MM.1S (cell line): Measurements from ENCODE around the gene CACNG5.

Experiments
- DNase-seq: peaks from one replicate; pipeline ENCODE4 v3.0.0-alpha.2; 2015
- H2AFZ ChIP-seq: fragments of 300-600 bp; sonication (generic); 2 replicates; pipeline ENCODE4 v1.6.0; 2016; ENCODE audit warnings: antibody characterized with exemption, low read length
- H3F3A ChIP-seq: fragments of 300-600 bp; sonication (generic); 2 replicates; pipeline ENCODE4 v1.6.1; 2016; ENCODE audit warnings: mild to moderate bottlenecking, antibody characterized with exemption, low read length, moderate library complexity, mixed read lengths; ENCODE audit not compliant: insufficient read depth
- H3K27ac ChIP-seq: fragments of 300-600 bp; sonication (generic); 2 replicates; pipeline ENCODE4 v1.5.1; 2016; ENCODE audit warnings: mild to moderate bottlenecking, low read length
- H3K27me3 ChIP-seq: fragments of 300-600 bp; sonication (generic); replicated peaks from 2 replicates; pipeline ENCODE4 v1.6.0; 2016; ENCODE audit warnings: low read length; ENCODE audit not compliant: insufficient read depth
- H3K36me3 ChIP-seq: fragments of 300-600 bp; sonication (generic); replicated peaks from 2 replicates; pipeline ENCODE4 v1.6.1; 2016; ENCODE audit warnings: mild to moderate bottlenecking, low read length, mixed read lengths; ENCODE audit not compliant: insufficient read depth
- H3K4me1 ChIP-seq: fragments of 300-600 bp; sonication (generic); 2 replicates; pipeline ENCODE4 v1.6.1; 2016; ENCODE audit warnings: low read length, mixed read lengths
- H3K4me2 ChIP-seq: fragments of 300-600 bp; sonication (generic); 2 replicates; pipeline ENCODE4 v1.6.0; 2016; ENCODE audit warnings: low read depth, low read length
- H3K4me3 ChIP-seq: fragments of 300-600 bp; sonication (generic); 2 replicates; pipeline ENCODE4 v1.5.1; 2016; ENCODE audit warnings: low read length, mixed read lengths
- H3K79me2 ChIP-seq: fragments of 300-600 bp; sonication (generic); 2 replicates; pipeline ENCODE4 v1.6.1; 2016; ENCODE audit warnings: mixed run types, low read length, mixed read lengths
- H3K9ac ChIP-seq: fragments of 300-600 bp; sonication (generic); 2 replicates; pipeline ENCODE4 v1.6.1; 2016; ENCODE audit warnings: low read length, mixed read lengths
- H3K9me2 ChIP-seq: fragments of 300-600 bp; sonication (generic); replicated peaks from 2 replicates; pipeline ENCODE4 v1.6.1; 2016; ENCODE audit warnings: mild to moderate bottlenecking, low read length, mixed read lengths; ENCODE audit not compliant: insufficient read depth
- H3K9me3 ChIP-seq: fragments of 300-600 bp; sonication (generic); replicated peaks from 2 replicates; pipeline ENCODE4 v1.6.1; 2016; ENCODE audit warnings: mild to moderate bottlenecking, low read length, mixed read lengths; ENCODE audit not compliant: insufficient read depth
- H4K20me1 ChIP-seq: fragments of 300-600 bp; sonication (generic); 2 replicates; pipeline ENCODE4 v1.6.1; 2016; ENCODE audit warnings: mild to moderate bottlenecking, low read length, moderate library complexity, mixed read lengths; ENCODE audit not compliant: insufficient read depth
- CTCF ChIP-seq: fragments of 300-600 bp; sonication (generic); IDR thresholded peaks from 2 replicates; pipeline ENCODE4 v1.5.1; 2016; ENCODE audit warnings: antibody characterized with exemption, low read length, mixed read lengths
- EZH2 ChIP-seq: fragments of 300-600 bp; sonication (generic); optimal IDR thresholded peaks from 2 replicates; pipeline ENCODE3; 2017; ENCODE audit warnings: low read depth, mild to moderate bottlenecking, antibody characterized with exemption, low read length, mixed read lengths
- EZH2phosphoT487 ChIP-seq: fragments of 300-600 bp; sonication (generic); IDR thresholded peaks from 2 replicates; pipeline ENCODE4 v1.6.1; 2018; ENCODE audit warnings: antibody characterized with exemption, low read length

Gene CACNG5

GRCh38 chr17:66923886-66924285 lies 89.0 kb downstream of the CACNG5 start:
- H3K4me2 ChIP-seq = no peak overlapping the region
- no peak overlapping the region for H2AFZ ChIP-seq
- no peaks in the 10 kb centered on the region for H3K9me3 ChIP-seq
- H3K9me2 ChIP-seq = no peaks in the 10 kb centered on the region
- no peak for TF ChIP-seq CTCF
- no peak for TF ChIP-seq EZH2
- no peak for TF ChIP-seq EZH2phosphoT487
- DNase-seq = no peak
- H3K9ac ChIP-seq = no peak overlapping the region
- no peak overlapping the region for H3K27ac ChIP-seq
- no peaks in the 10 kb centered on the region for H3K36me3 ChIP-seq
- H3K4me3 ChIP-seq = no peak overlapping the region
- H3K4me1 ChIP-seq = no peaks in the 10 kb centered on the region
- no peaks in the 10 kb centered on the region for H3K79me2 ChIP-seq
- no peaks in the 10 kb centered on the region for H4K20me1 ChIP-seq
- no peaks in the 10 kb centered on the region for H3F3A ChIP-seq
- no peaks in the 10 kb centered on the region for H3K27me3 ChIP-seq

GRCh38 chr17:66925811-66926500 lies 91.0 kb downstream of the CACNG5 start:
- H3K27me3 ChIP-seq = no peaks in the 10 kb centered on the region
- no peaks in the 10 kb centered on the region for H3K9me3 ChIP-seq
- H3K4me1 ChIP-seq = no peaks in the 10 kb centered on the region
- no peak overlapping the region for H3K4me2 ChIP-seq
- H3K9me2 ChIP-seq = no peaks in the 10 kb centered on the region
- H3K36me3 ChIP-seq = no peaks in the 10 kb centered on the region
- TF ChIP-seq EZH2 = no peak
- TF ChIP-seq CTCF = no peak
- no peak for TF ChIP-seq EZH2phosphoT487
- H3K4me3 ChIP-seq = no peak overlapping the region
- H4K20me1 ChIP-seq = no peaks in the 10 kb centered on the region
- H3K27ac ChIP-seq = no peak overlapping the region
- no peak overlapping the region for H3K9ac ChIP-seq
- H3K79me2 ChIP-seq = no peaks in the 10 kb centered on the region
- H3F3A ChIP-seq = no peaks in the 10 kb centered on the region
- no peak for DNase-seq
- H2AFZ ChIP-seq = no peak overlapping the region

- Histone ChIP-seq H3K27ac (no peak overlapping the region), H3K9ac (no peak overlapping the region), H3K4me3 (no peak overlapping the region), H2AFZ (no peak overlapping the region), H3K27me3 (no peaks in the 10 kb centered on the region), H3K9me2 (no peaks in the 10 kb centered on the region), H3K4me2 (no peak overlapping the region), H3K36me3 (no peaks in the 10 kb centered on the region), H3F3A (no peaks in the 10 kb centered on the region), H3K9me3 (no peaks in the 10 kb centered on the region), H3K4me1 (no peaks in the 10 kb centered on the region), H4K20me1 (no peaks in the 10 kb centered on the region), H3K79me2 (no peaks in the 10 kb centered on the region)
- no peak for DNase-seq
- TF ChIP-seq EZH2phosphoT487 (no peak), EZH2 (no peak), CTCF (no peak)
Observed at GRCh38 chr17:66928949-66929348, 94.0 kb downstream of the CACNG5 start.
